ENCODE results near the gene SPNS2.
A peak's percentile ranks its signal among the peaks of the same experiment; 100 is the strongest.

SPNS2 gene

DNA sequence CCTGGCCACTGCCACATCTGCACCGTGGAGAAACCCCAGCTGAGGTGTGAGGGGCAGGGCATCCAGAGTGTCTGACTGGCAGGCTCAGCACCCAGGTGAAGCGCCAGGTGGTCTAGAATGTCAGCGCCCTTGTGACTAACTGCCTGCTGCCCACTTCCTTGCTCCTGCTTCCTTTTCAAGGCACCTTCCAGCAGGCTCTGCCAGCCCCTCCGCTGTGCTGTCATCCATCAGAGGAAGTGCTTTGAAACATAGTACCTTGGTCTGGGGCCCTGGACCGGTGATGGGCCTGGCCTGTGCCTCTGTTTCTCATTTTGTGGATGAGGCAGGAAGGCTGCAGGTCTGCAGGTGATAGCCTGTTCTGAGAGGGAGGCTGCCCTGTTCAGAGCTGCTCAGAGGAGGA lies 5.5 kb downstream of the SPNS2 start:
- DNase-seq = no peak

DNA sequence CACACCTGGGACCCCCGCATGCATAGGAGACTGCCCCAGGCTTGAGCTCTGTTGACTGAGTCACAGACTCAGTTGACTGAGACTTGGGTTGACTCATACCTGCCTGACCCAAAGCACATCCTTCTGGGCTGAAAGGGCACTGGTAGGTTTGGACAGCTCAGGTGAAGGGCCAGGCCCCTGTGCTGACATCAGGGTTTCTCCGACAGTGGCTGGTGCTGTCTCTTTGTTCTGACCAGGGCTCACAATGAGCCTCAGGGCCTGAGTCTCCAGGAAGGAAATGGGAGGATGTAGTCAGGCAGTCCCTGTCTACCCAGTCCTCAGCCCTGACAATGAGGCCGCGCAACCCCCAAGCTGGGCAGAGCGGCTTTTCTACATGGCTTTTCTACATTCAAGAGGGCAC lies 6.5 kb downstream of the SPNS2 start:
- DNase-seq = no peak

DNA sequence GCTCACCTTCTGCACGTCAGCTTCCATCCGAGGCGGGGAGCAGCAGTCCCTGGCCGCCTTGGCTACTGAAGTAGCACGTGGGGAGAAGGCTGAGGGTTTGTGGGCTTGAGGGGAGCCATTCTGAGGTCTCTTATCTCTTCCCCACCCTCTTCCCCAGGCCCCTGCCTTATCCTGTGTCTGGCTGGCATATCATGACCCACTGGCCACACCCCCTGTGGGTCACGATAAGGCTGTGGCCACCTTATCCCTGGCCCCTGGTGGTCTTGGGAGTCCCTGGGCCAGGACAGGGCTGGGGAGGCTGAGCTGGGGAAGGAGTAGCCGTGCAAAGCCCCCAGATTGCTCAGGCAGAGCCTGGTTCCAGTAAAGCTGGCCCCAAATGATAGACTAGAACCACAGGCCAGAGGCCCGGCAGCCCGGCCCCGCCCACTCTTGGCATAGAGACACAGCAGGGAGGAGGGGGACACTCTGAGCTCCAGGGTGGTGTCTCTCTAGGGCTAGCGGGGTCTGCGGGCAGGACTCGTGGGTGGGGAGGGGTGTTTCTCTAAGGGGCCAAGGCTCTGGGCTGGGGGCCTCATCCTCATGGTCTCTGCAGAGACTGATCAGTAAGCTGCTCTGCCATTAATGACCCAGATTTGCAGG lies 7.6 kb downstream of the SPNS2 start:
- DNase-seq = no peak

DNA sequence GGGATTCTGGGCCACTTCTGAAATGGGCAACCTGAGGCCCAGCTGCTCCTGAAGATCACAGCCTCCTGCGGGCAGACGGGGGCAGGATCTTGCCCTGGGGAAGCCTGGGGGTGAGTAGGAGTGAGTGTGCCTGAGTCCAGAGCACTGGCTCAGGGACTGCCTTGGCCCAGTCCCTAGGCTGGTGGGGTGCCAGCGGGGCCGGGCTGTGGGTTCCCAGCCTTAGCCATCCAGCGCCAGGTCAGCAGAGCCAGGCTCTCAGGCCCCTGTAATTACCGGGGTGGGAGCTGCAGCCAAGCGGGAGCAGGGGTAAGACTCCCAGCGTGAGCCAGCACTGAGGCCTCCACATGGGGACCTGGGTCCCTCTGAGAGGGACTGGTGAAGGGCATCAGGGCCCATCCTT lies 8.2 kb downstream of the SPNS2 start:
- DNase-seq = no peak

DNA sequence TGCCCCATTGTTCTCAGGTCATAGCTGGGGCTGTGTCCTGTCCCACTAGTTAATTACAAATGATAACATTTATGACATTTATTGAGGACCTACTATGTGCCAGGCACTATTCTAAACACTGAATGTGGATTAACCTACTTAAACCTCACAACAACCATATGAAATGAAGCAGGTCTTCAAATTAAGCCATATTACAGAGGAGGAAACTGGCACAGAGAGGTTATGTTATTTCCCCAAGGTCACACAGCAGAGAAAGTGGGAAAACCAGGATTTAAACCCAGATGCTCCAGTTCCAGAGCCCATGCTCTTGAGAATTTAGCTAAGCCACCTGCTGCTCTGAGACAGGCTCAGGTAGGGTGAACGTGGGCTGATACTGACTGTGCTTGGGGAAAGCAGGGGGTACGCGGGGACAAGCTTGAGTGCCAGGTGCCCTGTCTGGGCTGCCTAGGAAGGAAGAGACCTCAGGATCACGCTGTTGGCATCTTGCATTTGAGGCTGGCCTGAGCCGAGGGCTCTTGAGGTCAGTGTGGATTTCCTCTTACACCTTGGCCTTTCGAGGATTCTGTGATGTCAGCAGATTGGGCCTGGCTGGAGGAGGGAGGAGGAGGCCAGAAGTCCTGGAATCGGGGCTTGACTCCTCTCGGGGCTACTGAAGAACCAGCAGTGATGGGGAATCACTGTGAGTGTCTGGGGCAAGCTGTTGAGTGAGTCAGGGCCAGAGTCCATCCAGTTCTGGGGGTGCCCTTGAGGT lies 8.9 kb downstream of the SPNS2 start:
- DNase-seq = no peak

- DNase-seq = no peak
Measured at GRCh38 chr17:4508207-4508606, 9.5 kb downstream of the SPNS2 start.

- no peak for DNase-seq
Measured at GRCh38 chr17:4509401-4509800, 10.7 kb downstream of the SPNS2 start.

- DNase-seq = no peak
Measured at GRCh38 chr17:4509923-4510617, 11.4 kb downstream of the SPNS2 start.

DNA sequence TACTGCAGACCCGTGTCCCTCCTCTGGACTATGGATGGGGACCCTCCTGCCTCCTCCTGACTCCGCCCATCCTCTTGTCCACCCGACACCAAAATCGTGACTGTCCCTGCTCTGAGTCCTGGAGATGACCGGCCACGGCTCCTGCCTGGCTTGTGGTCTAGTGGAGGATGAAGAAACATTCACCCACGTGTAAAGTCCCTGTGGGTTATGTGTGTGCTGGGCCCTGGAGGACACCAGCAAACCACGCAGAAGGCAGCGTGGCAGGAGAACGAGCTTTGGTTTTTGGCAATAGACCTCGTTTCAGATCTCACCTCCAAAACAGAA lies 11.9 kb downstream of the SPNS2 start:
- no peak for DNase-seq

DNA sequence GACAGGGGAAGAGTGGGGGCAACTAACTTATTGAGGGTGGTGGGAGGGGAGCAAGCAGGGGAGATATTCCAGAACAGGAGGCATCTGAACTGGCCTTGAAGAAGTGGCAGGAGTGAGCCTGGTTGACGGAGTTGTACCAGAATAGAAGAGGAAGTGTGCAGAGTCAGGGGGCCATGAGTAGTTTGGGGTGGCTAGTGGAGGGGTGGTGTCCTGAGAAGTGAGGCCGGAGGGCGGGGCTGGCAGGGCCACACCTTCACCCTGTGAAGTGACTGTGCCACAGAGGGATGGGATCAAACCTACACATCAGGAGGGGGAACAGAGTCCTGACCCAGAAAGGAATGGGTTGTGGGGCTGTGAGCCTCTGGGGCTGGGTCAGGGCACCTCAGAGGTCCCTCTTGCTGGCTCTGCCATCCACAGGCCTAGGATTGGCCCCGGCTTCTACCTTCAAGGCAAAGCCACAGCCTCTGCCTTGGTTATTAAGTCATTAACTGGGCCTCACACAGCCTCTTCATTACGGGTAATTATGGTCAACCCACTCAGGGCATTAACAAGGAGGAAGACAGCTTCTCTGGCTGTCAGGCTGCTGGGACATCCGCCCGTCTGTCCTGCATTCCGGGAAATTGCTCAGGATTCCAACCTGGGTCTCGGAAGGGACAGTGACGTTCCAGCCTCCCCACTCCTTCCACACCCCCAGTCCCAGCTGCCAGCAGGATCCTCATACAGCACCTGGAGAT lies 12.7 kb downstream of the SPNS2 start:
- no peak for DNase-seq

DNA sequence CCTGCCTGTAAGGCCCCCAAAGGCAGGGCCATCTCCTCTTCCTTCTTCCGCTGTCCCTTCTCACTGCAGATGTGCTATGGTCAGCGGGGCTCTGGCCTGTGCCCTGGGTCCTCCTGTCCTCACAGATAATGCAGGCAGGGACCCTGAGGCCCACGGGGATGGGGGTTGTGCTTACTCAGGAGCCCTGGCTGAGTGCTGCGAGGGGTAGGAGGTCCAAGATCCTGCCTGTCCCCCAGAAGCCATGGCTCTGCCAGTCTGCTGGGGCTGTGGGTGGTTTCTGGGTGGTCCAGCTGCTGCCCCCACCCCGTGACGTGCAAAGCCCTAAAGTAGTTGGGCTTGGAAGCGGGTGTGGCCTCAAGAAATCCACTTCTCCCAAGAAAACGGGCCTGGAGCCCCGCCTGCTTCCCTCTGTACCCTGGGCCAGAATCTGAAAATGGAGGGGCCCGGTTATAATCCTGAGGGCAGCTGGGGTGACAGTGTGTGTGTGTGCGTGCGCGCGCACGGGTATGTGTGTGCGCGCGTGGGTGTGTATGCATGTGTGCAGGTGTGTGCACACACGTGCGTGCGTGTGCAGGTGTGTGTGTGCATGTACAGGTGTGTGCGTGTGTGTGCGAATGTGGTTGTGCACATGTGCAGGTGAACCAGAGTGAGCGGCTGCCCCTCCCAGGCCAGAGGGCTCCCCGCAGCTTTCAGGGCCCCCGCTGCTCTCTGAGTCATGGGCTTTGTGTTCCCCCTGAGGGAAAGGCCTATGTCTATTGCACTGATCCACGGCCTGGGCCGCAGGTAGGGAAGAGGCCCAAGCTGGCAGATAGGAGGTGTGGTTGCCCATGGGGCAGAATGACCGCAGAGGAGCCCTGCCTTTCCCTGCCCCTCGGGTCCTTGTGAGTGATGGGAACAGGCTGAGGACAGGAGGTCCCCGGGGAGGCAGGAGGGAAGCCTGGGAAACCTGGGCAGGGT lies 13.8 kb downstream of the SPNS2 start:
- DNase-seq = no peak

GRCh38 chr17:4513113-4514032 lies 14.7 kb downstream of the SPNS2 start:
- no peak for DNase-seq

GRCh38 chr17:4514206-4514605 lies 15.5 kb downstream of the SPNS2 start:
- DNase-seq = no peak

- no peak for DNase-seq
Measured at GRCh38 chr17:4514779-4515178, 16.1 kb downstream of the SPNS2 start.

- no peak for DNase-seq
Measured at GRCh38 chr17:4515501-4515900, 16.8 kb downstream of the SPNS2 start.

DNA sequence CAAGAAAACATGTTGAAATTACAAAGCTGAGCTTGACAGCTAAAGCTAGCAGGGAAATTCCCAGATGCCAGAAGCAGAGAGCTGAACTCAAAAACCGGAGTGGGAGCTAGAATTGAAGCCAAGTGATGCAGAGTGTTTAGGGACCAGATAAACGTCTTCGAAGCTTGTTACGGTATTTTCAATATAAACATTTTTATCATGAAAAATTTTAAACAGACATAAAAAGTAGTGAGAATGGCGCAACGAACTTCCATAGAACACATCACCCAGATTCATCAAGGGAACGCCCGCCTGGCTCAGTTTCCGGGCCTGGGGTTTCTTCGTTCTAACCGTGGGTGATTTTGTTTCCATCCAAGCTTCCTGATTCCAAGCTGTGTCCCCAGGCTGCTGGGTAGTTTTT lies 18.1 kb downstream of the SPNS2 start:
- DNase-seq = no peak

GRCh38 chr17:4518901-4519300 lies 20.2 kb downstream of the SPNS2 start:
- no peak for DNase-seq

- no peak for DNase-seq
Measured at GRCh38 chr17:4519361-4519788, 20.7 kb downstream of the SPNS2 start.

- DNase-seq = peak in 1 of 2 experiments; percentile 28
Measured at GRCh38 chr17:4520060-4520893, 21.6 kb downstream of the SPNS2 start.

DNA sequence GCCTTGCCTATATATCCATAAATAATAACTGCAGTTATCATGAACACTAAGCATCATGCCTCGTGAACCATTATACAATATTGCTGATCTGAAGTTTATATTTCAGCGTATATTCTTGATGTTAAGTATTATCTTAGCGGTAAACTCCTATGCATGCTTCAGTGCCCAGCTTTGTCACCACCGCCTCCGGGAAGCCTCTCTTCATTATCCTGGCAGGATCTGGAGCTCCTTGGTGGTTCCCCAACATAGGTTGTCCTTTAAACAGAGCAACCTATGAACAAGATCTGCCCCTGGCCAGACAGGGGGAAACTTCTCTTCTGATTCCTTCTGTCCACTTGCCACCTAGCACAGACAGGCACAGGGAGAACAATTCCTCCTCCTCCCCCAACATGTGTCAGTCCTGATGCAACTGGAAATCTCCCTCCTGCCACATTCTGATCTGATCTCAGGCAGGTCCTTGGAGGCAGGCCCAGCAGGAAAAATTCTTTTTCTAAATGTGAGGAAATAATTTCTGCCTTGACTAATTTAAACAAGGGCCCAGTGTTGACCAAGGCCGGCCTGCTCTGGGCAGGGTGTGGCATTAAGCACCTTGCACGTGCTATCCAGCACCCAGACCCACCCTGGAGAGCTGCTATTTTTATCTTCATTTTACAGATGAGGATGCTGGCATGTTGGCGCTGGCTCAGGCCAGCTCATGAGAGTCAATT lies 22.4 kb downstream of the SPNS2 start:
- no peak for DNase-seq
